Islet precursor cell (in vitro differentiated cells): Measurements from ENCODE around the gene METTL24.
A peak's percentile ranks its signal among the peaks of the same experiment; 100 is the strongest.
"Not testable (repeated sequence)": the region's sequence is repeated elsewhere in the genome, so short reads cannot be mapped to it uniquely, and the experiment has no call there.

Source experiments
- DNase-seq: peaks from one replicate; pipeline ENCODE4 v3.0.0-alpha.2; 2018

The METTL24 gene

GRCh38 chr6:110310861-110311446 lies 47.2 kb downstream of the METTL24 start:
- peak; percentile 89 for DNase-seq

GRCh38 chr6:110309432-110309831 lies 48.7 kb downstream of the METTL24 start:
- DNase-seq: not testable (repeated sequence)

- DNase-seq: no peak
Observed at GRCh38 chr6:110307368-110307767, 50.8 kb downstream of the METTL24 start.

DNA sequence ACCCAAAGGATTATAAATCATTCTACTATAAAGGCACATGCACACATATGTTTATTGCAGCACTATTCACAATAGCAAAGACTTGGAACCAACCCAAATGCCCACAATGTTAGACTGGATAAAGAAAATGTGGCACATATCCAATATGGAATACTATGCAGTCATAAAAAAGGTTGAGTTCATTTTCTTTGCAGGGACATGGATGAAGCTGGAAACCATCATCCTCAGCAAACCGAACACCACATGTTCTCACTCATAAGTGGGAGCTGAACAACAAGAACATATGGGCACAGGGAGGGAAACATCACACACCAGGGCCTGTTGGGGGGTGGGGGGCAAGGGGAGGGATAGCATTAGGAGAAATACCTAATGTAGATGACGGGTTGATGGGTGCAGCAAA lies 52.3 kb downstream of the METTL24 start:
- not testable (repeated sequence) for DNase-seq

- not testable (repeated sequence) for DNase-seq
Observed at GRCh38 chr6:110303692-110304091, 54.5 kb downstream of the METTL24 start.

DNA sequence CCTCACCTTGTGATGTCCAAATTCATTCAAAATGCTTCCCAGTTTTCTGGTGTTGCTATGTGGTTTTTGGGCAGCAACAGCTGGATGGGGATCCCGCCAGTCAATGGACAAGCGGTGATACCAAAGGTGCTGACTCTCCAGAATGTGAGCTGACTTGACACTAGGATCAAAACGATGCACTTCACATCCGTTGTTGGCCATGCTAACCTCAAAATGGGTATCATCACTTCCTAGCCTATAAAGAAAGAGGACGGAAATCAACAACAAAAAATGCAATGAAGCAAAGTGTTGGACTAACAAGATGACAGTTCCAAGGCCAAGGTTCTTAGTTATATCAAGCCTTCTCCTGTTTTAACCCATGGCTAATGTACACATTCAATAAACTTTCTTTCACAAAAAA lies 59.2 kb downstream of the METTL24 start:
- no peak for DNase-seq

DNA sequence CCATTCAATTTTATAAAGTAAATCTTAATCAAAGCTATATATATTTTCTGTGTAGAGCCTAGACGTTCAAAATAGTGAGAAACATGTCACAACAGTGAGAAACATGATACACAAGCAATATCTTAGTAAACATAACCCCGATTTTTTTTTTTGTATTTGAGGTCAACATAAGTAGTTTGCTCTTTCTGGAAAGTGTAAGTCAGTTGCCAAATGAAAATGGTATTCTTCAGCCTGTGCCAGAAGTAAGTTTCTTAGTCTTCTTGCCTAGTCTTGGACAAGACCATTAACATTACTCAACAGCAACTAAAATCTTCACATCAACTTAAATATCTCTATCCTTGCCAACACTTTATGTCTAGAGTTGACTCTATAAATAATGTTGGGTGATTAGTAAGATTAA lies 59.7 kb downstream of the METTL24 start:
- no peak for DNase-seq

DNA sequence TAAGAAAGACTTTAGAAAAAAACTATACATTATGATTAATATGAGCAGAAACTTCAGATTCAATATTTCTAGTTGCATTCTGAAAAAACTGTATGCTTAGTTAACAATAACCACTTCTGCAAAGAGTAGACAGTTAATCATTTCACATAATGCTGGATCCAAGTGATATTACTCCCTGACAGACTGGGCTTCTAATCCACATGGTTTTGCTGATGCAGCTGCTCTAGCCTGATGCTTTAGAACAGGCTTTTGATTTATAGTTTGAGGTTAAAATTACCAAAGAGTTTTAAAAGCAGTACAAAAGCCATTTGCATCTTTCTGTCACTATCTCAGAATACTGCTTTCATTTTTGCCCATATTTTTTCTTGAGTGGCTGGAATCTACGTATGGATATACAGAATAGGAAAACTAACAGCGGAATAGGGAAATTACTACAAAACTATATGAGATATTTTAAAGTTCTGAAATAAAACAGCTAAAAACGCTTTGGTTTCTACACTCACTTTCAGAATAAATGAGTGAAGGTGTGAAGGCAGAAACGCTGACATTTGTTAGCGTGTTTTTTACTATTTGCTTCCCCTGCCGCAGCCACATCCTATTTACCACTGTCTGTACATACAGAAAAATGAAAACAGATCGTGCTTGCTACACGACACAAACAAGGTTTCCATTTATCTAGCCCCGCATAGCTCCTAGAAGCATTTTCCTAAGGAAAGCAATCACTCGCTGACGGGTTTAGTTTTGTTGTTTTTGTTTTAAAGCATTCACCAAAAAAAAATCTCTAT lies 61.7 kb downstream of the METTL24 start:
- DNase-seq: no peak

GRCh38 chr6:110295451-110296165 lies 62.5 kb downstream of the METTL24 start:
- DNase-seq: no peak

GRCh38 chr6:110287462-110288341 lies 70.4 kb downstream of the METTL24 start:
- DNase-seq: no peak

DNA sequence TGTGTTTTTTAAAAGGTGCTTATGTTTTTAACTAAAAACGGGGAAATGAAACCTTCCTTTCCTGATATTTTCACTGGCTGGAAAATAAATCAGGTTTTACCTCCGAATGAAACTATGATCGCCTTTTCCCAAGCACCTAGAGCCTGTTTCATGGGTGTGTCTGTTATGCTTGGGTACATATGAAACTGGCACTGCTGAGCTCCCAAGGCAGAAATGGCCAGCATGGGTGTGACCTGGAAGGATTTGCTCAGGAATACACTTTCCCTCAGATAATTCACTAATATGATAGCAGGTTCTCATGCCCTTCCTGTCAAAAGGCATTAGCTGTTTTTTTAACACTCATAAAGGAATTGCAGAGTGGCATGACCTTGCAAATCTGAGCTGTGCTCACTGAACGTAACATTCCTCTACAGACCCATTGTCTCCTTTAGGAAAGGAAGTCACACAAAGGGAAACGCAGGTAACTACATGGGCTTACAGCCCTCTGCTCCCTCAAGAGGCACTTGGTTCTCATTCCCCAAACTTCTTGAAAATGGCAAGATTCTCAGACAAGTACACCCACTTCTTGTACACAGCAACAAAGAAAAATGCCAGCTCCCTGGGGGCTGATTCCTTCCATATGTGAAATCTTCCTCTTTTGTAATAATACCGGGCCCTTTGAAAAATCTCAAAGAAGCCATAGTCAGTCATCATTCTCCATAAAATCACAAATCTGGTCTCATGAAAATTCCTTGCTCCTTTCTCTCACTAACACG lies 72.7 kb downstream of the METTL24 start:
- no peak for DNase-seq

GRCh38 chr6:110284855-110285254 lies 73.3 kb downstream of the METTL24 start:
- no peak for DNase-seq

- DNase-seq: no peak
Observed at GRCh38 chr6:110283657-110284056, 74.5 kb downstream of the METTL24 start.

- no peak for DNase-seq
Observed at GRCh38 chr6:110282412-110282811, 75.7 kb downstream of the METTL24 start.

- no peak for DNase-seq
Observed at GRCh38 chr6:110277100-110277665, 81.0 kb downstream of the METTL24 start.

- DNase-seq: not testable (repeated sequence)
Observed at GRCh38 chr6:110272781-110273180, 85.4 kb downstream of the METTL24 start.

- DNase-seq: no peak
Observed at GRCh38 chr6:110271732-110272022, 86.5 kb downstream of the METTL24 start.

DNA sequence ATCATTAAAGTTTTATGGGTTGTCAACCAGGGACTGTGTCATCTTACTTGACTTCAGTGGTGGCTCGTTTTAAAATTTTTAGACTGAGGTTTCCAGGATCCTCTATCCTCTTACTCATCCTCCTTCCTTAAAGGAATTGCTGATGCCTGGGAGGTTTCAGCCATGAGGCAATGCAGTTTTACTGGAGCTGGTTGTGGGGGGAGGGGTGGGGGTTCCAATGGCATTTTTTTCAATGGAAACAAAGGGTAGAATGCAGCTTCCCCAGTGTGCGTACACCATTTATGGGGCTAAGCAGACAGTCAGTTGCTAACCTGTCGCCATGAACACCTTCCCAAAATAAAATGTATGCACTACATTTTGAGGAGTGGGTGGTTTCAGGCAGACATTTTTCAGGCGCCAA lies 88.0 kb downstream of the METTL24 start:
- DNase-seq: peak; percentile 92

GRCh38 chr6:110269623-110270022 lies 88.5 kb downstream of the METTL24 start:
- no peak for DNase-seq

GRCh38 chr6:110266996-110267395 lies 91.2 kb downstream of the METTL24 start:
- DNase-seq: no peak

DNA sequence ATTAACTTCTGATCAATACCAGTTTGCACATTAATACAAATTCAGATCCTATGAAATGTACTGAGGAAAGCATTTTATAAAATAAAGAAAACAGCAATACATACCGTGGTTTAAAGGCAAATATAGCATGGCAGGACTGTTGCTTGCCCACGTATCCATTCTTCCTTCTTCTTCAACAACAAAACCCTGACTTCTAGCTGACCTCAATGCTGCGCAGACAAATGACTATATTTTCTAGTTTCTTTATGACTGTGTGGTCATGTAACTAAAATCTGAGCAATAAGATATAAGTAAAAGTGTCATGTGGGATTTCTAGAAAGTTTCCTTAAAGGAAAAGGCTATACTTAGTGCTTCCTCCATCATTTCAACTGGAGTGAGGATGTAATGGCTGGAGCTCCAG lies 92.9 kb downstream of the METTL24 start:
- no peak for DNase-seq

DNA sequence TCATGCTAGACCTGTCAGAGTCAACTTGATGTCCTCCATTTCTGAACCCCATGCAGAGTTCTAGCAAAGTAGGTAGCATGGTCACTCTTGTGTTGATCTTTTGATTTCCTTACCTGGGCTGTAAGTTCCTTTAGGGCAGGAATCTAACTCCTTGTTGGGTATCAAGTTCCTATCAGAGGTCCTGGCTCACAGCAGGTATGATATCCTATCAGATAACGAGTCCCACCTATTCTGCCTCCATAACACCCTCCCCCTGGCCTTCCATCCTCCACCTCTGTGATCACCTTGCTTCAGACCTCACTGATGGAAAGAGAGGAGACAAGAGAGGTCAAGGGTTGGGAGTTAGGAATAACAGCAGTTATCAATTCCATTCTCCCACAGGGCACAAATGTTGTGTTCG lies 101.8 kb downstream of the METTL24 start:
- no peak for DNase-seq
